RWPE2 (cell line): ENCODE measurements around the gene DPF1.

Experiments used
- ATAC-seq: fragments of 200-7000 bp; cut with Tn5 transposase; 3 replicates; pipeline ENCODE4 v1.9.1; 2021; ENCODE audit warnings: low read depth
- DNase-seq: peaks from one replicate; pipeline ENCODE4 v3.0.0-alpha.2; 2020; ENCODE audit warnings: low spot score
- H3K27ac ChIP-seq: fragments of 450-650 bp; 2 replicates; pipeline ENCODE4 v1.5.1; 2017; ENCODE audit warnings: mild to moderate bottlenecking; ENCODE audit not compliant: poor library complexity, severe bottlenecking
- H3K27me3 ChIP-seq: fragments of 250-450 bp; sonication (Bioruptor Pico); 2 replicates; pipeline ENCODE4 v1.5.1; 2021; ENCODE audit warnings: mild to moderate bottlenecking, moderate library complexity; ENCODE audit not compliant: insufficient read depth, poor library complexity, severe bottlenecking
- H3K36me3 ChIP-seq: fragments of 250-450 bp; sonication (Bioruptor Pico); 2 replicates; pipeline ENCODE4 v1.5.1; 2020; ENCODE audit warnings: low read depth, mild to moderate bottlenecking, moderate library complexity
- H3K4me1 ChIP-seq: fragments of 250-450 bp; sonication (Bioruptor Pico); 2 replicates; pipeline ENCODE4 v1.5.1; 2021; ENCODE audit warnings: mild to moderate bottlenecking, moderate library complexity; ENCODE audit not compliant: insufficient read depth, poor library complexity, severe bottlenecking
- H3K4me3 ChIP-seq: fragments of 250-450 bp; sonication (Bioruptor Pico); 2 replicates; pipeline ENCODE4 v1.5.1; 2021; ENCODE audit warnings: mild to moderate bottlenecking, moderate library complexity; ENCODE audit not compliant: severe bottlenecking
- H3K9me3 ChIP-seq: fragments of 250-450 bp; sonication (Bioruptor Pico); 2 replicates; pipeline ENCODE4 v1.5.1; 2021; ENCODE audit warnings: mild to moderate bottlenecking, moderate library complexity; ENCODE audit not compliant: severe bottlenecking
- TF ChIP-seq, protein P1 (sequence below): fragments of 450-650 bp; IDR thresholded peaks from one replicate; pipeline ENCODE4 v1.5.1; 2017; ENCODE audit warnings: mild to moderate bottlenecking, moderate library complexity; ENCODE audit not compliant: poor library complexity, severe bottlenecking

The DPF1 gene

DNA sequence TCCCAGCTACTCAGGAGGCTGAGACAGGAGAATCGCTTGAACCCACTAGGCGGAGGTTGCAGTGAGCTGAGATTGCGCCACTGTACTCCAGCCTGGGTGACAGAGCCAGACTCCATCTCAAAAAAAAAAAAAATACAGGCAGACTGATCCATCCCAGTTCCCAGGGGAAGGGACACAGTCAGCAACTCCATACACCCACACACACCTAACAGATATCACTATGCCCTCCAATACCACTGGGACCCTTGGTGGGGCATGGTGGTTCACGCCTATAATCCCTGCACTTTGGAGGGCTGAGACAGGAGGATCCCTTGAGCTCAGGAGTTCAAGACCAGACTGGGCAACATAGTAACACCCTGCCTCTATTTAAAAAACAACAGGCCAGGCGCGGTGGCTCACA lies 2.6 kb downstream of the DPF1 start:
- TF ChIP-seq, protein P1, sequence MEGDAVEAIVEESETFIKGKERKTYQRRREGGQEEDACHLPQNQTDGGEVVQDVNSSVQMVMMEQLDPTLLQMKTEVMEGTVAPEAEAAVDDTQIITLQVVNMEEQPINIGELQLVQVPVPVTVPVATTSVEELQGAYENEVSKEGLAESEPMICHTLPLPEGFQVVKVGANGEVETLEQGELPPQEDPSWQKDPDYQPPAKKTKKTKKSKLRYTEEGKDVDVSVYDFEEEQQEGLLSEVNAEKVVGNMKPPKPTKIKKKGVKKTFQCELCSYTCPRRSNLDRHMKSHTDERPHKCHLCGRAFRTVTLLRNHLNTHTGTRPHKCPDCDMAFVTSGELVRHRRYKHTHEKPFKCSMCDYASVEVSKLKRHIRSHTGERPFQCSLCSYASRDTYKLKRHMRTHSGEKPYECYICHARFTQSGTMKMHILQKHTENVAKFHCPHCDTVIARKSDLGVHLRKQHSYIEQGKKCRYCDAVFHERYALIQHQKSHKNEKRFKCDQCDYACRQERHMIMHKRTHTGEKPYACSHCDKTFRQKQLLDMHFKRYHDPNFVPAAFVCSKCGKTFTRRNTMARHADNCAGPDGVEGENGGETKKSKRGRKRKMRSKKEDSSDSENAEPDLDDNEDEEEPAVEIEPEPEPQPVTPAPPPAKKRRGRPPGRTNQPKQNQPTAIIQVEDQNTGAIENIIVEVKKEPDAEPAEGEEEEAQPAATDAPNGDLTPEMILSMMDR: no peak
- H3K36me3 ChIP-seq: peaks cover 4% of the 10 kb centered on the region
- no peak overlapping the region for H3K27ac ChIP-seq
- no peaks in the 10 kb centered on the region for H3K4me1 ChIP-seq
- H3K27me3 ChIP-seq: no peaks in the 10 kb centered on the region
- DNase-seq: no peak
- ATAC-seq: no peak
- no peak overlapping the region for H3K4me3 ChIP-seq
- H3K9me3 ChIP-seq: no peaks in the 10 kb centered on the region

DNA sequence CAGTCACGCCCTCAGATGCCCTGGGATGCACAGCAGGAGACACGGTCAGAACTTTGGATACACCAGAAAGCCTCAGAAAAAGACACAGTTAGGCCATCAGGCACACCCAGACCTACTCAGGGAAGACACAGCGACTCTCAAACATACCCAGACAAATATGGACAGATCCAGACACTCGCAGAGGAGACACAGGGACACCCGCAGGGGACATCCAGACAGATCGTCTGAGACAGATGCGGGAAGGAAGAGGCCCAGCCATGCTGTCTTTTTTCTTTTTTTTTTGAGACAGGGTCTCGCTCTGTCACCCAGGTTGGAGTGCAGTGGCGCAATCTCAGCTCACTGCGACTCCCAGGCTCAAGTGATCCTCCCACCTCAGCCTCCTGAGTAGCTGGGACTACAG lies 4.8 kb downstream of the DPF1 start:
- TF ChIP-seq, protein P1: no peak

DNA sequence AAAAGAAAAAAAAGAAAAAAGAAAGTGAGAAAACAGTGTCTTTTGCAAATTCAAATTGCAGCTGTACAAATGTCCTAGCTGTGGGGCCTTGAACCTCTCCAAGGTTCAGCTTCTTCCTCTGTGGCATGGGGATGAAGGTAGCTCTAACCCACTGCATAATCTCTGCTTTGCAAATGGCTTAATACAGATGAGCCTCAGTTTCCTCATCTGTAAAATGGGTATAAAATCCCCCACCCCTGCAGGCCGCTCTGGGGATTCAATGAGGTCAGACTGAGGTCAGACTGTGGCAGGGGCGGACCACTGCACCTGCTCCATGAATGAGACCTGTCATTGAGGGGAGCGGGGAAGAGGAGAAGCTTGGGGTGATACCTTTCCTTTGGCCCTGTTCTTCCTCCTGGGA lies 5.8 kb downstream of the DPF1 start:
- no peaks in the 10 kb centered on the region for H3K4me1 ChIP-seq
- no peak overlapping the region for H3K4me3 ChIP-seq
- peaks cover 4% of the 10 kb centered on the region for H3K36me3 ChIP-seq
- no peak for ATAC-seq
- no peak overlapping the region for H3K27ac ChIP-seq
- no peaks in the 10 kb centered on the region for H3K9me3 ChIP-seq
- DNase-seq: no peak
- H3K27me3 ChIP-seq: no peaks in the 10 kb centered on the region
- TF ChIP-seq, protein P1: no peak

More for the DNA sequence above, 4.8 kb downstream of the DPF1 start:
- DNase-seq (no peak), ATAC-seq (no peak)
- Histone ChIP-seq H3K36me3 (peaks cover 4% of the 10 kb centered on the region), H3K4me3 (no peak overlapping the region), H3K4me1 (no peaks in the 10 kb centered on the region), H3K9me3 (no peaks in the 10 kb centered on the region), H3K27ac (no peak overlapping the region), H3K27me3 (no peaks in the 10 kb centered on the region)

DNA sequence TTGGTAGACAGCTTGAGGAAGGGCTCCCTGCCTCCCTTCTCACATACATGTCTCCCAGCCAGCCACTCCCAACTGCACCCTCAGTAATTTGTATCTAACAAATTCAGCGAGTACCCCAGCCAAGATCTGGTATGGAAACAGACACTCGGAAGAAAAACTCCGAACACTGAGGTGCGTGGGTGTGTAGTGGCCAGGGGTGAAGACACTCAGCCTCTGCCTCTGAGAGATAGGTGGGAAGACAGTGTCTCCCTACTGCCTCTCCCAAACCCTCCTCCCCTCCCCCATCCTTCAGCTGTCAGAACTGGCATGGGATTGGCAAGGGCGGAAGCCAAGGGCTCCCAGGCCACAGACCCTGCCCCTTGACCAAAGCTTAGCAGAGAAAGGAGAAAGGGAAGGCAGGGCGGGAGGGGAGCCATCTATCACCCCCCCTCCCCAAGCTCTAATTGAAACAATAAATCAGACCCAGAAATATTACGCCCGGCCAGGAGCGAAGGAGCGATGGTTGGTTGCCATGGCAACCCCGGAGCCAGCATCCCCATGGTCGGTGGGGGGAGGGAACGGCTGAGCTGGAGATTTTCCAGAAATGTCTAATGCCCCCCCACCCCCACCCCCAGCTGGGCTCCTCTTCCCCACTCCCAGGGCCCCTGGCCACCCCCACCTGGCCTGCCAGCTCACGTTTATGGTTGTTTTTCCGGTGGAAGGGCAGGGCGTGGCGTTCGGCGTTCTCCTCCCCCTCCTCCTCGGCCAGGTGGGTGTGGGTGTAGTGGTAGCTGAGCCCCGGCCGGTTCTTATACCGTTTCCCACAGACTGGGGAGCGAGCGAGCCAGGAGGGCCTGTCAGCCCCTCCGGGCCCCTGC lies 7.0 kb downstream of the DPF1 start:
- Histone ChIP-seq H3K27me3 (no peaks in the 10 kb centered on the region), H3K9me3 (no peaks in the 10 kb centered on the region), H3K27ac (no peak overlapping the region), H3K4me1 (no peaks in the 10 kb centered on the region), H3K4me3 (no peak overlapping the region), H3K36me3 (peaks cover 4% of the 10 kb centered on the region)
- DNase-seq (no peak), ATAC-seq (no peak)
- TF ChIP-seq, protein P1: no peak

DNA sequence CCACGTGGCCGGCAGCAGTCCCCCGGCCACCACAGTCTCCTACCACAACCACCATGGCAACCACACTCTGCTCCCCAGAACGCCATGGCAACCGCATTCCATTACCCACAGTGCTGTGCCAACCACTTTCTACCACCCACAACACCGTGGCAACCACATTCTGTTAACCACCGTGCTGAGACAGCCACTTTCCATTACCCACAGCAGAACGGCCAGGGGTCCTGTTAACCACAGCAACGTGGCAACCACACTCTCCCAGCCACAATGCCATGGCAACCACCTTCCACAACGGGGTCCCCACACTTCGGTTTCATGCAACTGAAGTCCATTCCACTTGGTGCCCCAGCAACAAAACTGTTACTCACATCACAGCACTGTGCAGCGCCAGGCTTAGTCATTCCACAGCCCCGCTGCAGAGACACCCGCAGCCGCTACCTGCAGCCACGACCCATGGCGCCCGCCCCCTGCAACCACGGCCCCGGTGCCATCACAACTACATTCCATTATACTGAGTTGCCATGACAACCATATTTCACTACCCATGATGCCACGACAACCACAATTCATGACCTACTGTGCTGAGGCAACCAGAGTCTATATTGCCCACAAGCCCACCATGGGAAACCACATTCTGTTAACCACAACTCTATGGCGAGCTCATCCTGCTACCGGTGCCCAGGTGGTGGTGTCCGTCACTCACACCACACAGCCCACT lies 10.0 kb downstream of the DPF1 start:
- Histone ChIP-seq H3K4me3 (no peak overlapping the region), H3K27ac (no peak overlapping the region), H3K27me3 (no peaks in the 10 kb centered on the region), H3K4me1 (peaks cover 8% of the 10 kb centered on the region), H3K36me3 (peaks cover 4% of the 10 kb centered on the region), H3K9me3 (no peaks in the 10 kb centered on the region)
- DNase-seq (no peak), ATAC-seq (peak; percentile 19; the same call in 1 of the 3 replicates)
- TF ChIP-seq, protein P1: no peak
